ENCODE data around the gene CYTH3.
"Not testable (repeated sequence)": the region's sequence is repeated elsewhere in the genome, so short reads cannot be mapped to it uniquely, and the experiment has no call there.

Gene CYTH3

DNA sequence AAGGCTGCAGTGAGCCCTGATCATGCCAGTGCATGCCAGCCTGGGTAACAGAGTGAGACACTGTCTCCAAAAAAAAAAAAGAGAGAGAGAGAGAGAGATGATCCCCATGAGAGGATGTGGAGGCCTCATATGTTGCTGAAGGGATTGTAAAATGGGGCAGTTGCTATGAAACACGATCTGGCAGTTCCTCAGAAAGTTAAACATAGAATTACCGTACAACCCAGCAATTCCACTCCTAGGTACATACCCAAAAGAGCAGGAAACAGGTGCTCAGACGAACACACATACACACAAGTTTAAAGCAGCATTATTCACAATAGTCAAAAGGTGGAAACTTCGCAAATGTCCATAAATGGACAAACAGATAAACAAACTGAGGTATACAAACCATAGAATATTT lies 27.4 kb upstream of the CYTH3 start:
- Histone ChIP-seq H3K4me1 (ENCODE audit: insufficient read depth, poor library complexity, severe bottlenecking) (peaks cover 8% of the 10 kb centered on the region), H3K4me3 (ENCODE audit: severe bottlenecking) (no peak overlapping the region), H3K27me3 (ENCODE audit: insufficient read depth, poor library complexity, severe bottlenecking) (no peaks in the 10 kb centered on the region), H3K36me3 (ENCODE audit: low read depth) (no peaks in the 10 kb centered on the region), H3K9me3 (ENCODE audit: severe bottlenecking) (no peaks in the 10 kb centered on the region), H3K27ac (ENCODE audit: poor library complexity, severe bottlenecking) (no peak overlapping the region)
- ATAC-seq (ENCODE audit: low read depth) (no peak), DNase-seq (ENCODE audit: low spot score) (no peak)
- TF ChIP-seq, protein P1, sequence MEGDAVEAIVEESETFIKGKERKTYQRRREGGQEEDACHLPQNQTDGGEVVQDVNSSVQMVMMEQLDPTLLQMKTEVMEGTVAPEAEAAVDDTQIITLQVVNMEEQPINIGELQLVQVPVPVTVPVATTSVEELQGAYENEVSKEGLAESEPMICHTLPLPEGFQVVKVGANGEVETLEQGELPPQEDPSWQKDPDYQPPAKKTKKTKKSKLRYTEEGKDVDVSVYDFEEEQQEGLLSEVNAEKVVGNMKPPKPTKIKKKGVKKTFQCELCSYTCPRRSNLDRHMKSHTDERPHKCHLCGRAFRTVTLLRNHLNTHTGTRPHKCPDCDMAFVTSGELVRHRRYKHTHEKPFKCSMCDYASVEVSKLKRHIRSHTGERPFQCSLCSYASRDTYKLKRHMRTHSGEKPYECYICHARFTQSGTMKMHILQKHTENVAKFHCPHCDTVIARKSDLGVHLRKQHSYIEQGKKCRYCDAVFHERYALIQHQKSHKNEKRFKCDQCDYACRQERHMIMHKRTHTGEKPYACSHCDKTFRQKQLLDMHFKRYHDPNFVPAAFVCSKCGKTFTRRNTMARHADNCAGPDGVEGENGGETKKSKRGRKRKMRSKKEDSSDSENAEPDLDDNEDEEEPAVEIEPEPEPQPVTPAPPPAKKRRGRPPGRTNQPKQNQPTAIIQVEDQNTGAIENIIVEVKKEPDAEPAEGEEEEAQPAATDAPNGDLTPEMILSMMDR (IDR thresholded peaks at IDR 0.05; ENCODE audit: poor library complexity, severe bottlenecking) = no peak

DNA sequence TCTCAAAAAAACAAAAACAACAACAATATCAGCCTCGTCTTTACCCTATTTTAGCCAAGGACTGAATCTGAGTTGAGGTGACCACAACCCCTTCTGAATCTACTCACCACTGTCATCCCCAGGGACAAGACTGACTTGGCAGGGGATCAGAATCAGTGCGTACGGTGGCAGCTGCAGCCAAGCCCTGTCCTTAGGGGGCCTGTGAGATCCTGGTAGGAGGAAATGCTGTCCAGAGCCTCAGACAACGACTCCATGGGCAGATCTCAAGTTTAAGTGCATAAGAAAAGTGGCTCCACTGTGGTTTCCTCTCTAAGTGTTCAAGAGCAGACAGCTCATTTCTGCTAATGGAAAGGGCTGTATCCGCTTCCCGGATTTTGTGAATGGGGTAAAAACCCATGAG lies 22.4 kb upstream of the CYTH3 start:
- DNase-seq (ENCODE audit: low spot score) (no peak), ATAC-seq (ENCODE audit: low read depth) (no peak)
- Histone ChIP-seq H3K4me3 (ENCODE audit: severe bottlenecking) (no peak overlapping the region), H3K9me3 (ENCODE audit: severe bottlenecking) (no peaks in the 10 kb centered on the region), H3K27me3 (ENCODE audit: insufficient read depth, poor library complexity, severe bottlenecking) (no peaks in the 10 kb centered on the region), H3K36me3 (ENCODE audit: low read depth) (no peaks in the 10 kb centered on the region), H3K4me1 (ENCODE audit: insufficient read depth, poor library complexity, severe bottlenecking) (peaks cover 7% of the 10 kb centered on the region), H3K27ac (ENCODE audit: poor library complexity, severe bottlenecking) (no peak overlapping the region)
- TF ChIP-seq, protein P1 (IDR thresholded peaks at IDR 0.05; ENCODE audit: poor library complexity, severe bottlenecking) = no peak

DNA sequence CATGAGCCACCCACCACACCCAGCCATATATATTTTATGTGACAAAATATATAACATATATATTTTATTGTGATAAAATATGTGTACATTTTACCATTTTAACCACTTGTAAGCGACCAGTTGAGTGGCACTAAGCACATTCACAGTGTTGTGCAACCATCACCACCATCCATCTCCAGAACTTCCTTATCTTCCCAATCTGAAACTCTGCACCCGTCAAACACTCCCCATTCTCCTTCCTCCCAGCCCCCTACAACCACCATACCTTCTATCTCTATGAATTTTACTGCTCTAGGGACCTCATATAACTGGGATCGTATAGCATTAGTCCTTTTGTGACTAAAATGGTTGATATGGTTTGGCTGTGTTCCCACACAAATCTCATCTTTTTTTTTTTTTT lies 20.8 kb upstream of the CYTH3 start:
- H3K4me3 ChIP-seq (ENCODE audit: severe bottlenecking) = no peak overlapping the region
- H3K27ac ChIP-seq (ENCODE audit: poor library complexity, severe bottlenecking) = no peak overlapping the region
- no peaks in the 10 kb centered on the region for H3K9me3 ChIP-seq (ENCODE audit: severe bottlenecking)
- no peaks in the 10 kb centered on the region for H3K27me3 ChIP-seq (ENCODE audit: insufficient read depth, poor library complexity, severe bottlenecking)
- DNase-seq (ENCODE audit: low spot score) (no peak), ATAC-seq (ENCODE audit: low read depth) (no peak)
- TF ChIP-seq, protein P1 (IDR thresholded peaks at IDR 0.05; ENCODE audit: poor library complexity, severe bottlenecking) = no peak
- H3K4me1 ChIP-seq (ENCODE audit: insufficient read depth, poor library complexity, severe bottlenecking) = peaks cover 7% of the 10 kb centered on the region
- H3K36me3 ChIP-seq (ENCODE audit: low read depth) = no peaks in the 10 kb centered on the region

DNA sequence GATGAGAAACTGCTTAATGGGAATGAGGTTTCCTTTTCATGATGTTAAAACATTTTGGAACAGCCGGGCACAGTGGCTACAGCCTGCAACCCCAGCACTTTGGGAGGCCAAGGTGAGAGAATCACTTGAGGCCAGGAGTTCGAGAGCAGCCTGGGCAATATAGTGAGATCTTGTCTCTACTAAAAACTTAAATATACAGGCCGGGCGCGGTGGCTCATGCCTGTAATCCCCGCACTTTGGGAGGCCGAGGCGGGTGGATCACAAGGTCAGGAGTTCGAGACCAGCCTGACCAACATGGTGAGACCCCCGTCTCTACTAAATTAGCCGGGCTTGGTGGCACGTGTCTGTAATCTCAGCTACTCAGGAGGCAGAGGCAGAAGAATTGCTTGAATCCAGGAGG lies 19.5 kb upstream of the CYTH3 start:
- H3K36me3 ChIP-seq (ENCODE audit: low read depth); H3K27ac ChIP-seq (ENCODE audit: poor library complexity, severe bottlenecking); ATAC-seq (ENCODE audit: low read depth); H3K4me1 ChIP-seq (ENCODE audit: insufficient read depth, poor library complexity, severe bottlenecking); H3K4me3 ChIP-seq (ENCODE audit: severe bottlenecking); H3K27me3 ChIP-seq (ENCODE audit: insufficient read depth, poor library complexity, severe bottlenecking); H3K9me3 ChIP-seq (ENCODE audit: severe bottlenecking); DNase-seq (ENCODE audit: low spot score): not testable (repeated sequence)

DNA sequence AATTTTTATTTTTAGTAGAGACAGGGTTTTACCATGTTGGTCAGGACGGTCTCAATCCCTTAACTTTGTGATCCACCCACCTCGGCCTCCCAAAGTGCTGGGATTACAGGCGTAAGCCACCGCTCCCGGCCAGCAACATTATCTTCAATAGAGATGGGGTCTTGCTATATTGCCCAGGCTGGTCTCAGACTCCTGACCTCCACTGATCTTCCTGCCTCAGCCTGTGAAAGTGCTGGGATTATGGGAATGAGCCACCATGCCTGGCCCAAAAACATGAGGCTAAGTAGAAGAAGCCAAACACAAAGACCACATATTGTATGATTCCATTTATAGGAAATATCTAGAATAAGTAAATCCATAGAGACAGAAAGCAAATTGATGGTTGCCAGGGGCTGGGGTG lies 19.1 kb upstream of the CYTH3 start:
- TF ChIP-seq, protein P1 (IDR thresholded peaks at IDR 0.05; ENCODE audit: poor library complexity, severe bottlenecking) = no peak
- H3K9me3 ChIP-seq (ENCODE audit: severe bottlenecking) = no peaks in the 10 kb centered on the region
- H3K4me3 ChIP-seq (ENCODE audit: severe bottlenecking) = no peak overlapping the region
- no peak overlapping the region for H3K27ac ChIP-seq (ENCODE audit: poor library complexity, severe bottlenecking)
- peaks cover 7% of the 10 kb centered on the region for H3K4me1 ChIP-seq (ENCODE audit: insufficient read depth, poor library complexity, severe bottlenecking)
- DNase-seq (ENCODE audit: low spot score) (no peak), ATAC-seq (ENCODE audit: low read depth) (no peak)
- no peaks in the 10 kb centered on the region for H3K27me3 ChIP-seq (ENCODE audit: insufficient read depth, poor library complexity, severe bottlenecking)
- no peaks in the 10 kb centered on the region for H3K36me3 ChIP-seq (ENCODE audit: low read depth)

All from RWPE2 (cell line).